Measurements from ENCODE around the gene EFCAB6. TPM values are rescaled to one million over a fixed set of nuclear protein-coding genes. Genes with fewer than 3 reads are reported as not detected.

EFCAB6 gene
- total and polyA plus RNA-seq, 8 donors: 2.0 to 5.5 (median 3.5) TPM

GRCh38 chr22:43515902-43516301 lies 296.2 kb downstream of the EFCAB6 start:
- DNase-seq (peak in 1 of 4 donors; percentile 73), ATAC-seq (no peak)
- no peaks in the 10 kb centered on the region for H3K36me3 ChIP-seq
- no peak overlapping the region for H3K4me3 ChIP-seq
- no peaks in the 10 kb centered on the region for H3K4me1 ChIP-seq
- intact Hi-C loops (cut with DNase I): no loop called here
- TF ChIP-seq, protein P1, sequence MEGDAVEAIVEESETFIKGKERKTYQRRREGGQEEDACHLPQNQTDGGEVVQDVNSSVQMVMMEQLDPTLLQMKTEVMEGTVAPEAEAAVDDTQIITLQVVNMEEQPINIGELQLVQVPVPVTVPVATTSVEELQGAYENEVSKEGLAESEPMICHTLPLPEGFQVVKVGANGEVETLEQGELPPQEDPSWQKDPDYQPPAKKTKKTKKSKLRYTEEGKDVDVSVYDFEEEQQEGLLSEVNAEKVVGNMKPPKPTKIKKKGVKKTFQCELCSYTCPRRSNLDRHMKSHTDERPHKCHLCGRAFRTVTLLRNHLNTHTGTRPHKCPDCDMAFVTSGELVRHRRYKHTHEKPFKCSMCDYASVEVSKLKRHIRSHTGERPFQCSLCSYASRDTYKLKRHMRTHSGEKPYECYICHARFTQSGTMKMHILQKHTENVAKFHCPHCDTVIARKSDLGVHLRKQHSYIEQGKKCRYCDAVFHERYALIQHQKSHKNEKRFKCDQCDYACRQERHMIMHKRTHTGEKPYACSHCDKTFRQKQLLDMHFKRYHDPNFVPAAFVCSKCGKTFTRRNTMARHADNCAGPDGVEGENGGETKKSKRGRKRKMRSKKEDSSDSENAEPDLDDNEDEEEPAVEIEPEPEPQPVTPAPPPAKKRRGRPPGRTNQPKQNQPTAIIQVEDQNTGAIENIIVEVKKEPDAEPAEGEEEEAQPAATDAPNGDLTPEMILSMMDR (IDR thresholded peaks at IDR 0.05): no peak
- no peaks in the 10 kb centered on the region for H3K9me3 ChIP-seq
- no peak overlapping the region for H3K27ac ChIP-seq
- H3K27me3 ChIP-seq: peaks cover 0 to 40% of the 10 kb centered on the region in 2 donors

DNA sequence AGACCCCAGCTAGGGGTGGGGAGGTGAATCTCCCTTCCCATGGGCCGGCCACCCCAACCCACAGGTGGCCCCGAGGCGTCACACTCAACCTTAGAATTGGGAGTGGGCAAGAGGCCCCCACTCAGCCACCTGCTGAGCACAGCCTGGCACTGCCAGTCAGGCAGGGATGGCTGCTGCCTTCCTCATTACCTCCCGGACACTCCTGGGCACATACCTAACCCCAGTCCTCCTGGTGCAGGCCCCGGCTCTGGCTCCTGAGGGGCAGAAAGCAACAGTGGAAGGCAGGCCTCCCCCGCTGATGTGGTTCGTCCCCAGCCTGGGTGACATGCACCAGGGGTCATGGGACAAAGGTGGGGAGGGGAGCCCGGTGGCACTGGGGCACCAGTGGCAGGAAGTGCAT lies 296.7 kb downstream of the EFCAB6 start:
- peak in 1 of 4 donors; percentile 57 for DNase-seq
- Histone ChIP-seq H3K27ac (no peak overlapping the region), H3K27me3 (peaks cover 0 to 40% of the 10 kb centered on the region in 2 donors), H3K4me3 (no peak overlapping the region), H3K36me3 (no peaks in the 10 kb centered on the region), H3K9me3 (no peaks in the 10 kb centered on the region), H3K4me1 (no peaks in the 10 kb centered on the region)
- TF ChIP-seq, protein P1 (IDR thresholded peaks at IDR 0.05): no peak
- intact Hi-C loops (cut with DNase I): no loop called here
- ATAC-seq: no peak

- intact Hi-C loops (cut with DNase I): no loop called here
- no peak for ATAC-seq
These were observed 297.5 kb downstream of the EFCAB6 start for GRCh38 chr22:43514476-43515157.

DNA sequence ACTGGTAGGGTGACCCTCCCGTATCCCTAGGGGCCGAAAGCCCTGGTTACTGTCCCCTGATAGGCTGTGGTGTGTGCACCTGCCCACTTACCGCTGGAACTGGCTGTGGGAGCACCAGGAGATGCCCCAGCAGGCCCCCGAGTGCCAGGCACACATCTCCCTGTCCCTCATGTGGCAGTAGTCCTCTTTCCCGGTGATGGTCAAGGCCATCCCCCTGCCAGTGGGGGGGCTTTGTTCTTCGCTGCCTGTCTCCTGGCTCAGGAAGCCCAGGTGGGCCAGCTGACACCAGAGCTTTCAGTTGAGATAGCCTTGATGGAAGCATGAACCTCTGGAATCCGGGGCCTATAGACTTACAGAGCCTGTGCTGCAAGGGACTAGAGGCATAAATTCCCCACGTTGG lies 299.8 kb downstream of the EFCAB6 start:
- intact Hi-C loops (cut with DNase I): no loop called here
- Histone ChIP-seq H3K27me3 (peaks cover 0 to 34% of the 10 kb centered on the region in 2 donors), H3K9me3 (no peaks in the 10 kb centered on the region), H3K36me3 (no peaks in the 10 kb centered on the region), H3K27ac (no peak overlapping the region), H3K4me3 (no peak overlapping the region), H3K4me1 (no peaks in the 10 kb centered on the region)
- DNase-seq (no peak), ATAC-seq (no peak)
- TF ChIP-seq, protein P1 (IDR thresholded peaks at IDR 0.05): no peak

More at GRCh38 chr22:43514476-43515157, 297.5 kb downstream of the EFCAB6 start:
- Histone ChIP-seq H3K27me3 (peaks cover 0 to 44% of the 10 kb centered on the region in 2 donors), H3K27ac (no peak overlapping the region), H3K36me3 (no peaks in the 10 kb centered on the region), H3K4me3 (no peak overlapping the region), H3K4me1 (no peaks in the 10 kb centered on the region), H3K9me3 (no peaks in the 10 kb centered on the region)
- DNase-seq: peak in 1 of 4 donors; percentile 57
- TF ChIP-seq, protein P1 (IDR thresholded peaks at IDR 0.05): no peak

- TF ChIP-seq, protein P1 (IDR thresholded peaks at IDR 0.05): no peak
- Histone ChIP-seq H3K27me3 (peaks cover 0 to 25% of the 10 kb centered on the region in 2 donors), H3K27ac (no peak overlapping the region), H3K36me3 (no peaks in the 10 kb centered on the region), H3K4me3 (no peak overlapping the region), H3K9me3 (no peaks in the 10 kb centered on the region), H3K4me1 (no peaks in the 10 kb centered on the region)
- ATAC-seq (no peak), DNase-seq (peak in 1 of 4 donors; percentile 32)
- intact Hi-C loops (cut with DNase I): no loop called here
These were observed 300.7 kb downstream of the EFCAB6 start for GRCh38 chr22:43511276-43511910.

All from left lung (tissue), 10 donors.